GM21423 (cell line): ENCODE measurements around the gene BMP5.

Experiments
- ATAC-seq: cut with Tn5 transposase; IDR thresholded peaks from one replicate; pipeline ENCODE4 v1.9.1; 2021; ENCODE audit warnings: mild to moderate bottlenecking, moderate library complexity; ENCODE audit not compliant: unreplicated experiment

The BMP5 gene

GRCh38 chr6:55819811-55820210 is 55.6 kb downstream of the BMP5 start:
- ATAC-seq, result no peak

GRCh38 chr6:55818482-55818881 is 56.9 kb downstream of the BMP5 start:
- no peak for ATAC-seq

GRCh38 chr6:55812509-55812908 is 62.9 kb downstream of the BMP5 start:
- no peak for ATAC-seq

- no peak for ATAC-seq
Measured at GRCh38 chr6:55811074-55811473, 64.3 kb downstream of the BMP5 start.

GRCh38 chr6:55802259-55802658 is 73.1 kb downstream of the BMP5 start:
- ATAC-seq, result no peak

GRCh38 chr6:55798571-55798970 is 76.8 kb downstream of the BMP5 start:
- ATAC-seq, result no peak

GRCh38 chr6:55794136-55794812 is 81.1 kb downstream of the BMP5 start:
- no peak for ATAC-seq

- ATAC-seq, result no peak
Measured at GRCh38 chr6:55785273-55785672, 90.1 kb downstream of the BMP5 start.

- no peak for ATAC-seq
Measured at GRCh38 chr6:55782275-55782674, 93.1 kb downstream of the BMP5 start.

GRCh38 chr6:55778705-55779104 is 96.7 kb downstream of the BMP5 start:
- no peak for ATAC-seq

- ATAC-seq, result no peak
Measured at GRCh38 chr6:55777469-55777868, 97.9 kb downstream of the BMP5 start.

GRCh38 chr6:55776113-55776512 is 99.3 kb downstream of the BMP5 start:
- ATAC-seq, result no peak

- ATAC-seq, result no peak
Measured at GRCh38 chr6:55775029-55775318, 100.4 kb downstream of the BMP5 start.

- no peak for ATAC-seq
Measured at GRCh38 chr6:55774286-55775028, 100.9 kb downstream of the BMP5 start.

- no peak for ATAC-seq
Measured at GRCh38 chr6:55773620-55774216, 101.7 kb downstream of the BMP5 start.

GRCh38 chr6:55772730-55773129 is 102.7 kb downstream of the BMP5 start:
- no peak for ATAC-seq

- ATAC-seq, result no peak
Measured at GRCh38 chr6:55759536-55759935, 115.9 kb downstream of the BMP5 start.

- ATAC-seq, result no peak
Measured at GRCh38 chr6:55758156-55758937, 117.0 kb downstream of the BMP5 start.

GRCh38 chr6:55756531-55757031 is 118.8 kb downstream of the BMP5 start:
- no peak for ATAC-seq

GRCh38 chr6:55748880-55749279 is 126.5 kb downstream of the BMP5 start:
- ATAC-seq, result no peak

- ATAC-seq, result no peak
Measured at GRCh38 chr6:55746473-55746872, 128.9 kb downstream of the BMP5 start.
